Osteoblast (primary cell): Measurements from ENCODE around the gene ETV6. TPM values are rescaled to one million over a fixed set of nuclear protein-coding genes. Genes with fewer than 3 reads are reported as not detected.
A peak's percentile ranks its signal among the peaks of the same experiment; 100 is the strongest.

ENCODE experiments used
- DNase-seq: peaks from one replicate; pipeline ENCODE4 v3.0.0; 2011; ENCODE audit warnings: low spot score, mixed read lengths; ENCODE audit not compliant: insufficient read length; ENCODE audit errors: missing footprints
- H2AFZ ChIP-seq: 2 replicates; pipeline ENCODE4 v1.6.0; 2011; ENCODE audit warnings: mild to moderate bottlenecking, low read length
- H3K27ac ChIP-seq: 2 replicates; pipeline ENCODE4 v1.5.1; 2011; ENCODE audit warnings: mild to moderate bottlenecking, low read depth, low read length, moderate library complexity
- H3K27me3 ChIP-seq: 2 replicates; pipeline ENCODE4 v1.6.0; 2012; ENCODE audit warnings: mild to moderate bottlenecking, control low read depth, inconsistent platforms, low read length, moderate library complexity; ENCODE audit not compliant: insufficient read depth
- H3K36me3 ChIP-seq: 2 replicates; pipeline ENCODE4 v1.5.1; 2011; ENCODE audit warnings: mild to moderate bottlenecking, low read length, control low read depth, moderate library complexity; ENCODE audit not compliant: insufficient read depth
- H3K4me1 ChIP-seq: 2 replicates; pipeline ENCODE4 v1.5.1; 2011; ENCODE audit warnings: mild to moderate bottlenecking, low read length, control low read depth, moderate library complexity; ENCODE audit not compliant: insufficient read depth
- H3K4me2 ChIP-seq: 2 replicates; pipeline ENCODE4 v1.6.0; 2011; ENCODE audit warnings: mild to moderate bottlenecking, low read length; ENCODE audit not compliant: insufficient read depth
- H3K4me3 ChIP-seq: fragments of 200-600 bp; sonication (generic); 3 replicates; pipeline ENCODE4 v1.5.1; 2012; ENCODE audit warnings: mild to moderate bottlenecking, low read length, inconsistent platforms; ENCODE audit not compliant: insufficient read depth
- H3K79me2 ChIP-seq: 2 replicates; pipeline ENCODE4 v1.6.0; 2012; ENCODE audit warnings: mild to moderate bottlenecking, low read length, control low read depth, inconsistent platforms; ENCODE audit not compliant: insufficient read depth
- H3K9me3 ChIP-seq: 2 replicates; pipeline ENCODE4 v1.5.1; 2011; ENCODE audit warnings: low read depth, low read length, control low read depth
- H4K20me1 ChIP-seq: 2 replicates; pipeline ENCODE4 v1.6.0; 2012; ENCODE audit warnings: mild to moderate bottlenecking, low read length, control low read depth; ENCODE audit not compliant: insufficient read depth
- total RNA-seq: library from RNA; depleted of rRNA; stranded (reverse); fragments of >200 nt; gene quantifications from 2 replicates; pipeline ENCODE4 v1.2.3, GENCODE V29; 2012
- TF ChIP-seq, protein P1 (sequence below): IDR thresholded peaks from 2 replicates; pipeline ENCODE4 v1.5.1; 2011; ENCODE audit warnings: mild to moderate bottlenecking, low read depth, low read length, moderate library complexity; ENCODE audit errors: extremely low read depth

Gene ETV6
- total RNA-seq, 1 donor = 16.3 TPM

DNA sequence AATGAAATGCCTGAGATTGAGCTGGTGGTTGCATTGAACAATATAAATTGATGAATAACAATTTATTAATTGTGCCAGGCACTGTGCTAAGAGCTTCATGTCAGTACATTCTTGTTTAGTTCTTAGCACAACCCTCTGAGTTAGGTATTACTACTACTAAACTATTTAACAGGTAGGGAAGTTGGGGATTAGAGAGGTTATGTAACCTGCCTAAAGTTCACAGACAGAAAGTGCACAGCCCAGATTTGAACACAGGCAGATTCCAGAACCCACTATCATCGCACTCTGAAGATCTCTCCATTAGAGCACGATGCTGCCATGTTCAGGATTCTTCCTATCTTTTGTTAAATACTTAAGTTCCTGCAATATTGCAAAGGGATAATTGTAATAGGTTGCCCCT lies 49.3 kb downstream of the ETV6 start:
- H2AFZ ChIP-seq = no peak overlapping the region
- peaks cover 24% of the 10 kb centered on the region for H3K4me1 ChIP-seq
- no peak for DNase-seq
- no peaks in the 10 kb centered on the region for H3K36me3 ChIP-seq
- no peaks in the 10 kb centered on the region for H3K27me3 ChIP-seq
- no peaks in the 10 kb centered on the region for H3K9me3 ChIP-seq
- TF ChIP-seq, protein P1, sequence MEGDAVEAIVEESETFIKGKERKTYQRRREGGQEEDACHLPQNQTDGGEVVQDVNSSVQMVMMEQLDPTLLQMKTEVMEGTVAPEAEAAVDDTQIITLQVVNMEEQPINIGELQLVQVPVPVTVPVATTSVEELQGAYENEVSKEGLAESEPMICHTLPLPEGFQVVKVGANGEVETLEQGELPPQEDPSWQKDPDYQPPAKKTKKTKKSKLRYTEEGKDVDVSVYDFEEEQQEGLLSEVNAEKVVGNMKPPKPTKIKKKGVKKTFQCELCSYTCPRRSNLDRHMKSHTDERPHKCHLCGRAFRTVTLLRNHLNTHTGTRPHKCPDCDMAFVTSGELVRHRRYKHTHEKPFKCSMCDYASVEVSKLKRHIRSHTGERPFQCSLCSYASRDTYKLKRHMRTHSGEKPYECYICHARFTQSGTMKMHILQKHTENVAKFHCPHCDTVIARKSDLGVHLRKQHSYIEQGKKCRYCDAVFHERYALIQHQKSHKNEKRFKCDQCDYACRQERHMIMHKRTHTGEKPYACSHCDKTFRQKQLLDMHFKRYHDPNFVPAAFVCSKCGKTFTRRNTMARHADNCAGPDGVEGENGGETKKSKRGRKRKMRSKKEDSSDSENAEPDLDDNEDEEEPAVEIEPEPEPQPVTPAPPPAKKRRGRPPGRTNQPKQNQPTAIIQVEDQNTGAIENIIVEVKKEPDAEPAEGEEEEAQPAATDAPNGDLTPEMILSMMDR = no peak
- H3K4me2 ChIP-seq = no peak overlapping the region
- H3K27ac ChIP-seq = peak overlapping the region; percentile 57
- H4K20me1 ChIP-seq = peaks cover 18% of the 10 kb centered on the region
- no peak overlapping the region for H3K4me3 ChIP-seq
- H3K79me2 ChIP-seq = peaks cover 80% of the 10 kb centered on the region

DNA sequence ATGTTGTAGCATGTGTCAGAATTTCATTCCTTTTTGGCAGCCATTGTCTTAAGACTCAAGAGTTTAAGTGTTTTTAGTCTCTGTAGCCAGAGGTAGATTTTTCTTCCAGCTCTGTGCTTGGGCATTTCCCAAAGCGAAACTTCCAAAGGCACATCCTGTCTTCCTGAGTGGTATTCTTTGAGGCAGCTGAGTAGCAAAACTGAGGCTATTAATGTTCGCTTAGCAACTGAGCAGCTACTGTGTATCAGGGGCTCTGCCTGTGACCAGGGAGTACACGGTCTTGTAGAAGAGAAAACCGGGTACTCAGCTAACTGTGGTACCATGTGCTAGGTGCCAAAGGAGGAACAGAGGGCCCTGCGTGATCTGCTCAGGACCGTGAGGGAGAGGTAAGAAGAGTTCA lies 52.0 kb downstream of the ETV6 start:
- TF ChIP-seq, protein P1 = no peak
- H3K79me2 ChIP-seq = peaks cover 67% of the 10 kb centered on the region
- H3K4me1 ChIP-seq = peaks cover 24% of the 10 kb centered on the region
- no peaks in the 10 kb centered on the region for H3K27me3 ChIP-seq
- no peak for DNase-seq
- H4K20me1 ChIP-seq = peaks cover 6% of the 10 kb centered on the region
- no peak overlapping the region for H2AFZ ChIP-seq
- H3K4me2 ChIP-seq = no peak overlapping the region
- no peaks in the 10 kb centered on the region for H3K36me3 ChIP-seq
- no peak overlapping the region for H3K4me3 ChIP-seq
- H3K27ac ChIP-seq = no peak overlapping the region
- H3K9me3 ChIP-seq = no peaks in the 10 kb centered on the region

DNA sequence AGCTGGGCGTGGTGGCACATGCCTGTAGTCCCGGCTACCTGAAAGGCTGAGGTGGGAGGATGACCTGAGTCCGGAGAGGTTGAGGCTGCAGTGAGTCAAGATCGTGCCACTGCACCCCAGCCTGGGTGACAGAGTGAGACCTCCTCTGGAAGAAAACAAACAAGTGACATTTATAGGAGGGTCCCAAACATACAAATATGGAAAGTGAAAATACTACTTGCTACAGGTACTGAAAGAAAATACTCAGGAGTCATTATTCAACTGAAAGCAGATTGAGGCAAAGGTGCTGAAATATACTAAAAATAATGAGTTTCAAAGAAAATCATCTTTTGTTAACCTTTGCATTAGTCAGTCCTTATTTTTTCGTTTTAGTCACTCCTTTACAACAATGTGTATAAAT lies 53.5 kb downstream of the ETV6 start:
- Histone ChIP-seq H4K20me1 (peaks cover 6% of the 10 kb centered on the region), H3K27ac (no peak overlapping the region), H3K79me2 (peaks cover 75% of the 10 kb centered on the region)

DNA sequence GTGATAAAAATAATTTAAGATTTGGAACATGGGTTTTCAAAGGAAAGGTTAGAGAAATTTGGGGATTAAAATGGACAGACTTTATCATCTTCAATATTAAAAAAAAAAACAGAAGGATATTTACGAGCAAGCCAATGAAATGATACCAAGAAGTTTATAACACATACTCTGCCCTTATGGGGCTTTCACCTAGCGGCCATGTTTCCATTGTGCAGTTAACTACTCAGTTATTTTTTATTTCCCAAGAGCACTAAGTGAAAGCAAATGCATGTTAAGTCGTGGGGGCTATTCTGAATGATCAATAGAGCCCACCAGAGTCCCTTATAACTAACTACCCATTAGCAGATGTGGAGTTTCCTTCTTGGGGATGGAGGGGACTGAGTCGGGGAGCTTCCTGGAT lies 53.9 kb downstream of the ETV6 start:
- peaks cover 10% of the 10 kb centered on the region for H3K4me1 ChIP-seq
- peaks cover 6% of the 10 kb centered on the region for H4K20me1 ChIP-seq
- peaks cover 77% of the 10 kb centered on the region for H3K79me2 ChIP-seq

More for the DNA sequence above, 53.5 kb downstream of the ETV6 start:
- TF ChIP-seq, protein P1 = no peak
- Histone ChIP-seq H3K4me1 (peaks cover 13% of the 10 kb centered on the region), H3K4me2 (no peak overlapping the region), H3K4me3 (no peak overlapping the region), H3K36me3 (no peaks in the 10 kb centered on the region), H2AFZ (no peak overlapping the region), H3K27me3 (no peaks in the 10 kb centered on the region), H3K9me3 (no peaks in the 10 kb centered on the region)
- DNase-seq = no peak

More for the DNA sequence above, 53.9 kb downstream of the ETV6 start:
- Histone ChIP-seq H3K36me3 (no peaks in the 10 kb centered on the region), H3K9me3 (no peaks in the 10 kb centered on the region), H3K4me2 (no peak overlapping the region), H3K4me3 (no peak overlapping the region), H2AFZ (no peak overlapping the region), H3K27ac (no peak overlapping the region), H3K27me3 (no peaks in the 10 kb centered on the region)
- TF ChIP-seq, protein P1 = no peak
- no peak for DNase-seq
